IPS DF 19.7 (cell line): ENCODE data around the gene LMAN2.
A peak's percentile ranks its signal among the peaks of the same experiment; 100 is the strongest.
"Not testable (repeated sequence)": the region's sequence is repeated elsewhere in the genome, so short reads cannot be mapped to it uniquely, and the experiment has no call there.

Experiments used
- DNase-seq: peaks from one replicate; pipeline ENCODE4 v3.0.0-alpha.2; 2013; ENCODE audit warnings: low read depth, low spot score

The LMAN2 gene

GRCh38 chr5:177378884-177379883 lies 27.7 kb upstream of the LMAN2 start:
- DNase-seq: no peak

GRCh38 chr5:177377851-177378776 lies 26.6 kb upstream of the LMAN2 start:
- no peak for DNase-seq

DNA sequence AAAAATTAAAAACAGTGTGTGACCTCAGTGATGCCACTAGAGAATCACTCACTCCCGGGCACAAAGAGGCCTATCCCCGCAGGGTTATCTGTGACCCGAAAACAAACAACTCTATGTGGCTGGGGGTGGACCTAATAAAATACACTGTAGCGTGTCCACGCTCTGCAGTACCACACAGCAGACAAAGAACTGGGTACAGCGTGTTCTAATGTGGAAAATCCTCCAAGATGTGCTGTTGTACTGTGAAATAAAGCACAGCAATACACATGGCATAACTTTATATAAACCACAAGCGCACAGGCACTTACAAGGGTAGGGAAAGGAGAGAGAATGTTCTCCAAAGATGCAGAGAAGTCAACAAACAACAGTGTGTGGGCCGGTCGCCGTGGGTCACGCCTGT lies 24.6 kb upstream of the LMAN2 start:
- no peak for DNase-seq

- DNase-seq: not testable (repeated sequence)
Observed at GRCh38 chr5:177375516-177375915, 24.0 kb upstream of the LMAN2 start.

GRCh38 chr5:177374211-177374610 lies 22.7 kb upstream of the LMAN2 start:
- no peak for DNase-seq

GRCh38 chr5:177373806-177374205 lies 22.3 kb upstream of the LMAN2 start:
- DNase-seq: no peak

GRCh38 chr5:177372910-177373309 lies 21.4 kb upstream of the LMAN2 start:
- DNase-seq: no peak

GRCh38 chr5:177372034-177372896 lies 20.8 kb upstream of the LMAN2 start:
- DNase-seq: no peak

DNA sequence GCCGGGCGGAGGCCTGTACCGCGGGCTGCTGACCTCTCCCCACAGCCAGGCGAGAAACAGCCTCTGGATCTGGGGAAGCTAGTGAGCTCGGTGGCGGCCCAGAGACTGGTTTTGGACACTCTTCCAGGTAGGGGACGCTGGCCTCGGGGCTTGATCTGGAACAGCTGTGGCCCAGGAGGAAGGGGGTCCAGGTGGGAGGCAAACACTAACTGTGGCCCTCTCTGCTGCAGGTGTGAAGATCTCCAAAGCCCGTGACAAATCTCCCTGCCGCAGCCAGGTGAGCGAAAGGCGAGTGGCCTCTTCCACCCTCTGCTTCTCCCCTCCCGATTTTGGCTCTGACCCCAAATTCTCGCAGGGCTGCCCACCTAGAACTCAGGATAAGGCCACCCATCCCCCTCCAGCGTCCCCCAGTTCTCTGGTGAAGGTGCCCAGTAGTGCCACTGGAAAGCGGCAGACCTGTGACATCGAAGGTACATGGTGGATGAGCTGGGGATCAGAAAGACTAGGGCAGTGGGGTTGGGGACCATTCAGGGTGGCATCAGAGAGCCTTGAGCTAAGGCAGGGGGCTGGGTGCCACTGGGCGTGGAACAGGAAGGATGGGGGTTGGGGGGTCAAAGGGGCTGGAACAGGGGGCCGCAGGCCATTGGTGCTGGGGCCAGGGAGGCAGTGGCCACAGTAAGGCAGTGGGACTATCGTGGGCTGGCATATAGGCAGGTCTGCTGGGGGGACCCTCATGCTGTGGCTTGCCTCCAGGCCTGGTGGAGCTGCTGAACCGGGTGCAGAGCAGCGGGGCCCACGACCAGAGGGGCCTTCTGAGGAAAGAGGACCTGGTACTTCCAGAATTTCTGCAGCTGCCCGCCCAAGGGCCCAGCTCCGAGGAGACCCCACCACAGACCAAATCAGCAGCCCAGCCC lies 19.9 kb upstream of the LMAN2 start:
- DNase-seq: no peak

DNA sequence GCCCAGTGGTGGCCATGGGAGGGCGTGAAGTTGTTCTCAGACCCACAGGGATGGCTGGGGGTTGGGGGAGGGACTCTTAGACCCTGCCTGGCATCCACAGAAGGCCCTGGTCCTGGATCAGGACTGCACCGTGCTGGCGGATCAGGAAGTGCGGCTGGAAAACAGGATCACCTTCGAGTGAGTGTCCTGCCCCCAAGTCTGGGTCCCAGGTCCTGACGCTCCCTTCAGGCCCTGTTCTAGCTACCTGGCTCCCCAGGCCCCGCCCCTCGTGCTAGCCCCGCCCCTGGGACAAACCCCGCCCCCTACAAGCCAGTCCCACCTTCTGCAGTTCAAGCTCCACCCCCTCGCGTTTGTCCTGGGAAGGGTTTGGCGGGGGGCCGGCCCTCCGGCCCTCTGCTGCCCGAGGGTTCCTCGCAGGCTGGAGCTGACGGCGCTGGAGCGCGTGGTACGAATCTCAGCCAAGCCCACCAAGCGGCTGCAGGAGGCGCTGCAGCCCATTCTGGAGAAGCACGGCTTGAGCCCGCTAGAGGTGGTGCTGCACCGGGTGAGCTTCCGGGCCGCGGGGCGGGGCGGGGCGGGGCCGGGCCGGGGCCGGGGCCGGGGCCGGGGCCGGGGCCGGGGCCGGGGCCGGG lies 19.1 kb upstream of the LMAN2 start:
- peak; percentile 93 for DNase-seq

DNA sequence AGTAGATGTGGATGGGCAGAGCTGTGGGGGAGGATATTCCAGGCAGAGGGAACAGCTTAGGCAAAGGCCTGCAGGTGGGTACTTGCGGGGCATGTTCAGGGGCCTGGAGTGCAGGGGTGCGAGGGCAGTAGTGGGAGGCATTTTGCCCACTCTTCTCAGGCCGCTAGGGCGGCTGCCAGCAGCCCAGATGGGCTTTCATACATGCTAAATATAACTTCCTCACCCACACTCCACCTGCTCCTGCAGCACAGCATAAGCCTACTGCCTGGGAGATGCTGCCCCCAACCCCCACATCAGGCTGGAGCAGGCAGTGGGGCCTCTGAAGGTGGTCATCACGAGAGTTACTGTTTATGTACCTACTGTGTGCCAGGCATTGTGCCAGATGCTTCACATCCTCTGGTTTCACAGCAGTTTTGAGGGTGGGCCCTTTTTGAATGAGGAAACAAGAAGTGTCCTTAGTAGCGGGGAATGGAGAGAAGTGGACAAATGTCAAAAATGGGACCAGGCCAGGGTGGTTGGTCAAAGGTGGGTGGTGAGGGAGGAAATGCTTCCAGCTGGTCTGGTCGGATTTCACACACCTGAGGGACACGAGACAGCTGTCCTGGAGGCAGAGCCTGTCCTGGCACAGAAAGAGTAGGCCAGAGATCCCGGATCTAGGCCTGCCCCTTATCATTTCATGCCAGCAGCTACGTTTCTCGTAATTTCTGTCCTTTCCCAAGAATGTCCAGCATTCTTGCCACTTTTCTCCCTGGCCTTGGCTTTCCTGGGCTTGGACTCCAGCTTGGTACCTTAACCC lies 18.4 kb upstream of the LMAN2 start:
- no peak for DNase-seq

DNA sequence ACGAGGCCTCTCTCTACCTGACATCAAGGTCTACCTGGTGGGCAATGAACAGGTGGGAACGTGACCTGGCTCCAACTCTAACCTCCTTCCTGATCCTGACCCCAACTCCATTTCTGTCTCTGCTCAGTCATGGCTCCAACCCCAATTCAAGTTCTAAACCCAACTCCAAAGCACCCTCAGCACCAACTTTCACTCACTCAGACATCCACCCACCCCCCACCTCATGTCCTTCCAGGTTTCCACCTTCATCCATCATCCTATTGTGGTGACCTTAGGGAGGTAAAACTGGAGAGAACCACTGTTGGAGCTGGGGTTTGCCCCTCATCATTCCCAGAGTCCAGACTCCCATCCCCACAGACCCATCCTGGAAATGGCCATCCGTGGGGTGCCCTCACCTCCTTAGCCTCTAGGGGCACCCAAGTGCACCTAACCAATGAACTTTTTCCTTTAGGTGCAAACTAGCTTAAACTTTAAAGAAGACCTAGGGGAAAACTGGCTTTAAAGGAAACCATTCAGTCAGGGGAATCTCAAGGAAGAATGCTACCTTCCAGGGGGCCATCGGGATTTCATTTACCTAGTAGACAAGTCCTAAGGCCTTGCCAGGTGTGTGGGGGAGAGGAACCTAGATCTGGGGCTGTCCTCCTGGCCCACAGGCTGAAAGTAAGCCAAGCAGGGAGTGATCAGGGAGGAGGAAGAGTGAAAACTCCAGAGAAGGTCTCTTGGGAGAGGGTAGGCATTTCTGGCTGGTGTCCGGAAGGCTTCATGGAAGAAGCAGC lies 17.6 kb upstream of the LMAN2 start:
- DNase-seq: no peak

DNA sequence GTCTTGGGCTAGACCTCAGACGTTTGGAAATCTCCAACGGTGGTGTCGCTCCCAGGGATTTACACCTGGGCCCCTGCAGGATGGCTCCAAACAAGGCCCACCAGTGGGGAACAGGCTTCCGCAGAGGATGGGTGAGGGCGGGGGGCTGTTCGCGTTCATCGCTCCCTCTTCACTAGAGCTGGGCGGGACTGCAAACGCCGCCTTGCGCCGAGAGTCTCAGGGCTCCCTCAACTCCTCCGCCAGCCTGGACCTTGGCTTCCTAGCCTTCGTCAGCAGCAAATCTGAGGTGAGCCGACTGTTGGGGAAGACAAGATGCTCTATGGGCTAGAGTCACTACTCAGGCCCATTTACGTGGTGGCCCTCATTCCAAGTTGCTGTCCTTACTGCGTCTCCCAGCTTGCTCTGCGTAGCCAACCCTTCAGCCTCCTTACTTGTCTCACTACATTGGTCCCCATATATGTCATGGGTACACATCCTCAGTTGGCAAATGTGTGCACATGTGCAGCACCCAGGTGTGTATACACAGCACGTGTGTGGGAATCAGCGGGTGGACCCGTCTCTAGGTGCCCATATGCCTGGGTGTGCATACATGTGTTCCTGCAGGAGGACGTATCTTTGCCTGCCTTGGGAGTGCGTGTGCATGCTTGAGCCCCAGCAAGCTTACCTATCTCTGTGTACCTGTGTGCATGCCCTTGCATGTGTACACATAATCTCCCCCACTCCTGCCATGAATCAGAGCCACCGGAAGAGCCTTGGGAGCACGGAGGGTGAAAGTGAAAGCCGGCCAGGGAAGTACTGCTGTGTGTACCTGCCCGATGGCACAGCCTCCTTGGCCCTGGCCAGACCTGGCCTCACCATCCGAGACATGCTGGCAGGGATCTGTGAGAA lies 16.8 kb upstream of the LMAN2 start:
- DNase-seq: no peak

GRCh38 chr5:177367323-177367848 lies 15.9 kb upstream of the LMAN2 start:
- DNase-seq: no peak

GRCh38 chr5:177366528-177367322 lies 15.3 kb upstream of the LMAN2 start:
- no peak for DNase-seq
